NCI-H526 treated with DMSO at 0.1 percent for 48 hours (cell line): ENCODE measurements around the gene MROH9.

Experiments
- DNase-seq: peaks from one replicate; lab custom pipeline; 2025; lab: John Stamatoyannopoulos, UW

MROH9 gene

DNA sequence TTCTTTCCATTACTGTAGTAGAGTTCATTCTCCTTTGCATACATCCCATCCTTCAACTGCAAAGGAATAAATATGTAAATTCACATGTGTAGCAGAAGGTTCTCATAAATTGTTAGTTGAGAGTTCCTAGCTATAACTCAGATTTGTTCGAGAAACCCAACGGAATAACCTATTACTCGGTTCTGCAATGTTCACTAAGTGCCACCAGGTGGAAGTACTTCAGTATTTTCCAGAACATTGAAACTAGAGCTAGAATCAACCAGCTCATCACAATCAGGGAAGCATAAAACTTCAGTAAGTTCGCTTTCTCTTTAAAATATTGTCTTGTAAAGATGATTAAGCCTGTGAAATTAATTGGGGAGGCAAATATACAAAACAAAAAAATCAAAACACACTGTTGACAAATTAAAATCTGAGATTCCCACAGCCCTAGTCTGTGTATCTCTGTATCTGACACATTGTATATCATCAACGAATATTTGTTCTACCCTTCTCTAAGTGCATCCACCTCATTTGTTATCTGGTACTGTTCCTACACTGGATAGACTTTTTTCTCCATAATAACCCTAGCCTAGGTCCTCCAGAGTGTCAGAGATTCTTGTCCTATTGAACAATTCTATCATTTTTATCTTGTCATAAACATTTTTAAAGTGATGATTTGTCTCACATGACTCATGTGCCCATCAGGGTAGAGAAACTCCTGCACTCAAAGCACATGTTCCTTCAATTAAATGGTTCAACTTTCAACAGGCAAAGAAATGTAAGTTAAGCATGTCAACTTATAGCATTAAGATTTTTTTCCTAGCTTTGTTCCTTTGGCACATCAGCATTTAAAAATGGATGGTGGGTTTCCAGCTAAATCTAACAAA, 31.9 kb downstream of the MROH9 start:
- peak; percentile 49 for DNase-seq

DNA sequence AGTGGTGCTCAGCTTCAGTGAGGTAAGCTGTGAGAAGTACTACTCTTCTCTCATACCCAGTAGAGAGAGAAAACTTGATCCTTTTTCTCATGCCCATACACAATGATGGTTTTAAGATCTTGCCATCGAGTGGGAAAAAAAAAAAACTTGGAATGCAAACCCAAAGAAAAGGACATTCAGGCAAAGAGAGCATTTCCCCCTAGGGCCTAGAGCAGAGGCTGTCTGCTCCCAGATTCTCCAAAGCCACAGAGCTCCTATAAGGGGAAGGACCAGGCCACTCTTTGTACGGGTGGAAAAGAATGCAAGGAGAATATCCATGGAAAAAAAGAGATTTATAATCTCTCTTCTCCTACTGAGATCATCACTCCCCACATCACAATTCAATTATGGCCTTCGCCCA, 34.9 kb downstream of the MROH9 start:
- DNase-seq, result no peak

DNA sequence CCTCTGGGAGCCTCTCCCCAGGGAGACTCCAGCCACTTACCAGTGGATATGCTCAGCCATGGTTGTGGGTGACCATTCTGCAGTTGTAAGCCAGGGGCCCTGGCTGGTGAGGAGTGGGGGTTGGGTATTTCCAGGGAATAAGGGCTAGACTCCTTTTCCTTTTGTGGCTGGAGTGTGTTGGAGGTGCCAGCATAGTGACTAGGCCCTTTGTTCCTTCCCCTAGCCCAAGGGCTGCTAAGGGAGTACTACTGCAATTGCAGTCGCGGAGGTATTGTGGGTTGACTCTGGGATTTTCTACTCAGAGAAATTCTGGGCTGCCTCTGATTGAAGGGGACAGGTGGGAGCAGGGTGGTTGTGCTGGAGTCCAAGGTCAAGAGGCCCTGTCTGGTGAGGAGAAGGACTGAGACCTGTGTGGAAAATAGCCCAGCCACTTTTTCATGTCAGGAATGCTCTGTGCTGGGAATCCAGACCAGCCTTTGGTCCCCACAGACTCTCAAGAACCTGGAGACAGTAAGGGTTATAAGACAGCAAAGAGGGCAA, 43.1 kb downstream of the MROH9 start:
- no peak for DNase-seq

DNA sequence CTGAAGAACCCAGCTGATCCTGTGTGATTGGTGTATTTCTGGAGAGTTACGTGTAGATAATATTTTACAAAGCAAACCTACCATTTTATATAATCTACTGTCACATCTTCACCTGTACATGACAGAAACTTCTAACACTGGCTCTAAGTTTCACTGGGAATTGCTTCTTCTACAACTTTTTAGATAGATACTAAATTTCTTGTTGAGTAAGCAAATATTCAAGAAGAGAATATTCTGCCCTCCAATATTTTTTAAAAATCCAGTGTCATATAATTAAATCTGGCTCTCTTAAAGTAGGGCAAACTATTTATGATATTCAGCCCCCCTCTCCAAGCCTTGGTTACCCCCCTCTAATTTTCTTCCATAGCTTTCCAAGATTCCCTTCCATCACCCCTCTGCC, 50.1 kb downstream of the MROH9 start:
- DNase-seq, result no peak

DNA sequence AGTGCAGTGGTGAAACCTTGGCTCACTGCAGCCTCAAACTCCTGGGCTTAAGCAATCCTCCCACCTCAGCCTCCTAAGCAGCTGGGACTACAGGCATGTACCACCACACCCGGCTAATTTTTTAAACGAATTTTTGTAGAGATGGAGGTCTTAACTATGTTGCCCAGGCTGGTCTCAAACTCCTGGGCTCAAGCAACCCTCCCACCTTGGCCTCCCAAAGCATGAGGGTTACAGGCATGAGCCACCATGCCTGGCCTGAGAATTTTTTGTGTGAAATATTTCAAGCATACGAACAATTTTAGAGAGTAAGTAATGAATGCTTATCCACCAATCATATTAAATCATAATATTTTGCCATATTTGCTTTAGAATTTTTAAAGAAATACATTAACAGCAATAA, 51.6 kb downstream of the MROH9 start:
- DNase-seq, result no peak

DNA sequence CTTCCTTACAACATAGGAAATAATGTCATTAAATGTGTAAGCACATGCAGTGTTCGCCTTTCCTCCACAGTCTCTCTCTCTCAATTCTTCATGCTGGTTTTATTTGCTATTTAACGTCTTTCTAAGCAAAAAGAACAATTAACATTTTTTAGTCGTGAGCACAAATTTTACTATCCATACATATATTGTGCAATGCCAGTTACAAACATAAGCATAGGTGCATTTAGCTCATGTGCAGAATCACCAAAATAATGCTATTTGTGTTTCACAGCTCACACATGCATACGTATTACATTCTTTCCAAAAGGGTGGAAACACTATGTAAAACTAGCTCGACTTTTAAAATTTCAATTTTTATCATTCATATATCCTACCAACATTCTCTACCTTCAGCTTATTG, 52.1 kb downstream of the MROH9 start:
- DNase-seq, result no peak

DNA sequence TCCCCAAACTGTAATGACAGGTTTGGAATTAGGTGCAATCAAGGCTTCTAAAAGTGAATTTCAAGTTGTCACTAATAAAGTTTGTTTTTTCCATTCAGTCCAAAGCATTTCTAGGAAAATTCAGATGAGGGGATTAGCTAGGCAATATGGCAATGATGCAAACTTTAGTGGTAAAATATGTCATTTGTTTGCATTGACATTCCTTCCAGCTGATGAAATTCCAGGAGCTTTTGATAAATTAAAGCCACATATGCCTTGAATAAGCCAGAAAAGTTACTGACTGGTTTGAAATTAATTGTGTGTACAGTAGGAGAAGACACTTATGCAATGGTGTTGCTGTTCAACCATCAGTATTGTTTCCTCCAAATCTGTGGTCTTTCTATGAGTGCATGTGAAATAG, 57.8 kb downstream of the MROH9 start:
- no peak for DNase-seq

DNA sequence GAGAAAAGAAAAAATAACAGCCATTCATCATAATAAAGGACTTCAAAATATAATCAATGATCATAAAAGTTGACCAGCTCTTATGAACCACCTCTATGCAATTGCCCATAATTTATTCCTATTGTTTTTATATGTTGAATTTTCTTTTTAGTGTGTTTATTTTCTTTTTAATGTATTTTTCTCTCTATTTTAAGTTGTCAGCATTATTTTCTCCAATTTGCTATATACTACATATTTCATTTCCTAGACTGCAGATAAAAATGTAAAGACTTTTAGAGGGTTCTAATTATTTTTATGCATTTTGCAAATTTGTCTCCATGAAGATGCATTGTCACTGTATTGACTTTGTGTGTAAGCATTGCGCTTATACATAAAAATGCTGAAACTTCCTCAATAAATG, 58.4 kb downstream of the MROH9 start:
- DNase-seq, result no peak

DNA sequence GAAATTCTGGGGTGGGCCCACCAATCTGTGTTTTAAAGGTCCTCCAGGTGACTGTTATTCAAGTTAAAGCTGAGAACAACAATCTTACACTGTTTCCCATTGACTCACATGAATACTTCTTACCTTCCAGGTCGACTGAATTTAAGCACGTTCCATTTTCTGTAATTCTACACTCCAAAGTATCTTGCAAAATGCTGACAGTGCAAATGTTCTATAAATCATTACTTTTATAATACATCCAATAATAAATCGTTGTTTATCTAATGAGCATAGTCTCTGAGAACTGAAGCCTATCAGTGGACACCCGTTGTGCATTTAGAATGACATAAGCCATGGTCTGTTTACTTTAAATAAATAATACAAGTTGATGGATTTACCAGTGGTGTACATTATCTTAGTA, 79.5 kb downstream of the MROH9 start:
- DNase-seq, result no peak

DNA sequence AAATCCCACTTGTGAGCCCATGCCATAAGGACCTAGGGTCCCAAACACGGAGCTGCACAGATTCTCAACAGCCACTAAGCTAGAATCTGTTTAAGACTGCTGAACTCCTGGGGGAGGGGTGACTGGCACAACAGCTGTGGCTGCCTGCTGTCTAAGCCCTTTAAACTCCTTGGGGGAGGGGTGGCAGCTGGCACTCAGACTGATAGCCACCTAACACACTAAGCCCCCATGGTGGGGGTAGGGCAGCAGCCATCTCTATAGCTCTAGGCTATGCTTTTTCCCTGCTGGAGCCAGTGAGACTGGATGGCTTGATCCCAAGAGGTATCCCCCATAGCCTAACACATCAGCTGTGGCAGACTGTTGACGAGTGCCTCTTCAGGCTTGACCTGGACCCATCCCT, 82.1 kb downstream of the MROH9 start:
- no peak for DNase-seq

DNA sequence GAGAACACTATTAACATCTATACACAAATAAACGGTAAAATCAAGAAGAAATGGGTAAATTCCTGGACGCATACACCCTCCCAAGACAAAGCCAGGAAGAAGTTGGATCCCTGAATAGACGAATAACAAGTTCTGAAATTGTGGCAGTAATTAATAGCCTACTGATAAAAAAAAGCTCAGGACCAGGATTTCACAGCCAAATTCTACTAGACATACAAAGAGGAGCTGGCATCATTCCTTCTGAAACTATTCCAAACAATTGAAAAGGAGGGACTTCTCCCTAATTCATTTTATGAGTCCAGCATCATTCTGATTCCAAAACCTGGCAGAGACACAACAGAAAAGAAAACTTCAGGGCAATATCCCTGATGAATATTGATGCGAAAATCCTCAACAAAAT, 84.6 kb downstream of the MROH9 start:
- no peak for DNase-seq

DNA sequence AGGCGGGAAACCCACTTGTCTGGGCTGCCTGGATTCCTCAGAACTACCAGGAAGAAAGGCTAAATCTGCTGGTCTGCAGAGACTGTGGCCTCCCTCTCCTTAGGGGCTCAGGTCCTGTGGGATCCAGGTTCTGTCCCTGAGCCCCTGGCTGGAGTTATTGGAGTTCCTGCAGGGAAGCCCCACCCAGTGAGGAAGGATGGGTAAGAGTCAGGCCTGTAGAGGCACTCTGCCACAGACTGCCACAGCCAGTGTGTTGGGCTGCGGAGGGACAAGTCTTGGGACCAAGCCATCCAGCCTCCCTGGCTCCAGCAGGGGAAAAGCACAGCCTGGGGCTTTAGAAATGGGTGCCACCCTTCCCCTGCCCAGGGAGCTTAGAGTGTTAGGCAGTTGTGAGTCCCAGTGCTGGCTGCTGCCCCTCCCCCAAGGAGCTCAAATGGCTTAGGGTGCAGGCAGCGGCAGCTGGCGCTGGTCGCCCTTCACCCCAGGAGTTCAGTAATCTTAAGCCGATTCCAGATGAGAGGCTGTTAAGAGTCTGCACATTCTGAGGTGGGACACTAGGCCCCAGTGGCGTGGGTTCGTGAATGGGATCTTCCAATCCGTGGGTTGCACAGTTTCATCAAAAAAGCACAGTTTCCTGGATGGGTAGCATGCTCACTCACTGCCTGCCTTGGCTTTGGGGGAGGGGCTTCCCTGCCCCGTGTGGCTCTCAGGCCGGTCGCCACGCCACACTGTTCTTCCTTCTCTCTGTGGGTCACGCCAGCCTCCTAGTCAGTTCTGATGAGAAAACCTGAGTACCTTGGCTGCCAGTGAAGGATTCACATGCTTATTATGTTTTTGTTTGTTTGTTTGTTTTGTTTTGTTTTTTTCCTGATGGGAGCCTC, 97.7 kb downstream of the MROH9 start:
- no peak for DNase-seq

DNA sequence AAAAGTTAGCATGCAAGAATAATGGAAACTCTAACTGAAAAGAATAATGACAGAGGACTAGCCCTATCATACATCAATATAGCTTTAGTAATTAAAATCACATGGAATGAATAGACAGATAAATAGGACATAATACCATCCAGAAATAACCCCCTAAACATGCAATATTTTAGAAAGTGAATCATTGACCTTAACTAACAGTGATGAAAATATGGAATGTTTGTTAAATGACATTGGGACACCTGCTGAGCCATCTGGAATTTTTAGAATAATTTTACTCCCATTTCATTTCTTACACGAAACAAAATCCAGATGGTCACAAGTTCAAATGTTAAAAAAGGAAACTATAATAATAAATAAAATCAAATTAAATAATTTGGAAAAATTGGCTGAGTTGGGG, 102.3 kb downstream of the MROH9 start:
- DNase-seq, result no peak

DNA sequence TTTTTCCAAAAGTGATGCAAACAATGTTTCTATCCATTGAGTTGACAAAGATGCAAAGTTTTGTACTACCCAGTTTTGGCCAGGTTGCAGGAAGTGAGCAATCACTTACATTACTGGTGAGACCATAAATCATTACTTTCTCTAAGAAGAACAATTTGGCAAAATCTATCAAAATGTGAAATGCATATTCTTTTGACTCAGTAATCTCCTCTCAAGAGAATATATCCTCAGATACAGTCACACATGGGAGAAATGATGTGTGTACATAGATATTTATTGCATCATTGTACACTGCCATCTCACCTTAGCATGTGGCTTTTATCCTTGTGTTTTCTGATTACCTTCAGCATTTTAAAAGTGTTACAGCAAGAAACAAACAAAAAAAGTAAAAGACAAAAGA, 103.0 kb downstream of the MROH9 start:
- no peak for DNase-seq

DNA sequence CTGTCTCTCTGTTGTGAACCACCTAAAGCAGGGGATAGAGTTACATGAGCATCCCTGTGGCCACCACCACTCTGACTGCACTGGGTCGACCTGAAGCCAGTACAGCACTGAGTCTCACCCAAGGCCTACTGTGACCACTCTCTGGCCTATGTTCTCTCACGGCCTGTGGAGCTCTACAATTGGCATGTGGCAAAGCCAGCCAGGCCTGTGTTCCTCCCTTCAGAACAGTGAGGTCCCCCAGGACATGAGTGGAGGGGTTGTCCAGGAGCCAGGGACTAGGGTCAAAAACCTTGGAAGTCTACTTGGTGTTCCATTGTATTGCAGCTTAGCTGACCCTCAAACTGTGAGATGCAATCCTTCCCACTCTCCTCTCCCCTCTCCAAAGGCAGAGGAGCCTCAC, 112.7 kb downstream of the MROH9 start:
- no peak for DNase-seq

DNA sequence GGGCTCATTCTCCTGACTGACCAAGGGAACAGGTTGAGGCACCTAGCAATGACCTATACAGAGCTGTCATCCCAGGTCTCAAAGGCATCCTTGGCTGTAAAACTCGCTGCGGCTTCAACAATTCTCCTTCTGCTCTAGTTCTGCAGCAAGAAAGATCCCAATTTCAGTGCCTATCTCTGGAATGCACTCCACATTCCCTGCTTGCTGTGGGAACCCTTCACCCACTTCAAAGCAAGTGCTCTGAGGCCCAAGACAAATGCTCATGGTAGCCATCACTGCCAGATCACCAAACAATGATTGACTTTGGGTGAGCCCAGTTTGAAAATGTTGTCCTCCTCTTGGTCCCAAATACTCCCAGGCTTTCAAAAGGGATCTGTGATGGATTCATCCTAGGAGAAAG, 117.6 kb downstream of the MROH9 start:
- DNase-seq, result no peak

DNA sequence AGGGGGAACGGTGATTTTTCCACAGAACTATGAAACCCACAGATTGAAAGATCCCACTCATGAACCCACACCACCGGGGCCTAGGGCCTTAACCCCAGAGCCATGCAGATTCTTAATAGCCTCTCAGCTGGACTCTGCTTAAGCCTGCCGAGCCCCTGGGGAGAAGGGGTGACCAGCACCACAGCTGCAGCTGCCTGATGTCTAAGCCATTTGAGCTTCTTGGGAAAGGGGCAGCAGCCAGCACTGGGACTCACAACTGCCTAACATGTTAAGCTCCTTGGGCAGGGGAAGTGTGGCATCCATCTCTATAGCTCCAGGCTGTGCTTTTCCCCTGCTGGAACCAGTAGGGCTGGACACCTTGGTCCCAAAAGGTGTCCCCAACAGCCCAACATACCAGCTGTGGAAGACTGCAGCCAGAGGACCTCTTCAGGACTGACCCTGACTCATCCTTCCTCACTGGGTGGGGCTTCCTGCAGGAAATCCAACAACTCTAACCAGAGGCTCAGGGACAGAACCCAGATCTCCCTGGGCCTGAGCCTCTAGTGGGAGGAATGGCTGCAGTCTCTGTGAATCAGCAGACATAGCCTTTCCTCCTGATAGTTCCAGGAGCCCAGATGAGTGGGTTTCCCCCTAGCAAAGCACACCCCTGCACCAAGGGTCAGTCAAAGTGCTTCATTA, 120.8 kb downstream of the MROH9 start:
- no peak for DNase-seq

DNA sequence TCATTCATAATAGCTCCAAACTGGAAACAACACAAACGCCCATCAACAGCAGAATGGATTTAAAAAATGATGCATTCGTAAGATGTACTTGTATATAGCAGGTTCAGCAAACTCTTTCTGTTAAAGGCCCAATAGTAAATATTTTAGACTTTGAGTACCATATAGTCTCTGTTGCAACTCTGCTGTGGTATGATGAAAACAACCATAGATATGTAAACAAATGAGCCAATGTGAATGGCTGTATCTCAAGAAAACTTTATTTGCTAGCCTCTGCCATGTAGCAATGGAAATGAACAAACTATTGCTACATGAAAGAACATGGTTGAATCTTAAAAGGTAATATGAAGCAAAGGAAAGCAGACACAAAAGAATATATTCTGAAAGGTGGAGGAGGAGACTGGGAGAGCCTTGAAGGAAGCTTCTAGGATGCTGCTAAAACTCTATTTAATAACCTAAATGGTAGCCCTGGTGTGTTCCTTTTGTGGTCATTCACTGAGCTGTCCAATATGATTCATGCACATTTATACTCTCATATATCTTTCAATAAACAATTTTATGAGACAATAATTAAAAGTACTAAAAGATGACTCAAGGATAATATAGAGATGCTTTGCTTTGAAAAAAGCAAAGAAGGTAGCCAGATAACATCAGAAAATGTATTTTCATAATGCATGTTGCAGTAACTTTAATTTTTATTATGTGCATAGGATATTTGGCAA, 126.2 kb downstream of the MROH9 start:
- DNase-seq, result no peak

DNA sequence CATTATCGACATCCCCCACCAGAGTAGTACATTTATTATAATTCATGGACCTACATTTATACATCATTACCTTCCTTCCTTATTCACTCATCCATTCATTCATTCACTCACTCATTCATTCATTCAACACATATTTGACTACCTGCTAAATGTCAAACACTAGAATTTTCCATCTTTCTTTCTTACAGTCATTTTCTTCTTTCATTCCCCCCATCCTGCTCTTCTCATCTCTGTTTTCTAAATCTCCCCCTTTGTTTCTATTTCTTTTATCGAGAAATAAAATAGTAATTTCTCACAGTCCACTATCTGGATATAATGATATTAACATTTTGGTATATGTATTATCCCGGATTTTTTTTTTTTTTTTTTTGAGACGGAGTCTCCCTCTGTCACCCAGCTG, 127.6 kb downstream of the MROH9 start:
- DNase-seq, result no peak

DNA sequence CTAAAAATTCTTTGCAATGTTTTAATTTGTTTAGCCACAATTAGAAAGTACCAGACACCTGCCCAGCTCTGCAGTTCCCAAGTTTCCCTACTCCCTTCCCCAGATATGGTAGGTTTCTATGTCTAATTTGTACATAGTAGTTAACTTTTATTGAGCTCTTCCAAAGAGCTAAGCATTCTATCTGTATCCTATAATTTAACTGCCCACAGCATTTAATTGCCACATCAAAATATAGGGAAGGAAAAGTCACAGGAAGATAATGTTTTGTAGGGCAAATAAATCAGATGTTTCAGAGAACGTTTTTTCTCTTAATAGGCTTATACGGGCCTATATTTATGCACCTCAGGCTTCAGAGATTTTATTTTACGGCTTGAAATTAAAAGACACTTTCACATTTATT, 139.7 kb downstream of the MROH9 start:
- no peak for DNase-seq

DNA sequence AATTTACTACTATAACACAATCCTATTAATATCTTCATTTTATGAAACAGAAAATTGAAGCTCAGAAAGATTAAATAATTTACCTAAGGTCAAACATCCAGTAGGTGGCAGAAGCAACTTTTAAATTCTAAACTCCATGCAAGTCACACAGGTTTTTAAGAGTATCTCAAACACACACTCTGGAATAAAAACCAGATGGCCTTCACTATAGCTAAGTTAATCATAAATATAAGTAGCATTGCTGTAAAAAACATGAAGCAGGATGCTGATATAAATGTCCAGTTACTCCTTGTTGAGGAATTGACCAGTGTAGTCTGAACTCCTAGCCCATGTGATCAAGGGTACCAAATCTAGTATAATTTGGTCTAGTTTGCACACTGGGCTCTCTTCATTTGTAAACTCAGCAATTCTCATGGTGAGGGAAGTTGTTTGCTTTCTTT, 146.0 kb downstream of the MROH9 start:
- peak; percentile 40 for DNase-seq

DNA sequence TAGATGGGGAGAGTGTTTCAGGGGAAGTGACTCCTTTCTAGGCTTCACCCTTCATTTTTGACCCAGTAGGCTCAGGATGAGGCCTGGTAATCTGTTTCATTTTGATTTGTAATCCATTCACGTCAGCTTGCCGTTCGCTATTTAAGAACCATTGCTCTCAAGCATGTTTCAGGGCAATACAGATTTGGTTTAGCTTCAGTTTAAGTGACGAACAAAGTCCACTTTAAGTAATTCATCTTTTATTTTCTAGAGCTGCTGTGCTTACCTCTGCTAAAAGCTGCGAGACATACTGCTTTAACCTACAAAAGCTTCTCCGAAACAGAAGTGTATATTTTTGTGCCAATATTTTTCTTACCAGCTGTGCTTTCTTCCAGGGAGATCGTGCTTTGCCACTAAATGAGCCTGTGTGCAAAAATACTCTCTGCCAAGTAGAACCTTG, 146.4 kb downstream of the MROH9 start:
- no peak for DNase-seq
